Caco-2 (cell line): ENCODE measurements around the gene VPS51. TPM values are rescaled to one million over a fixed set of nuclear protein-coding genes. Genes with fewer than 3 reads are reported as not detected.

ENCODE experiments used
- BruUV-seq: library from RNA; stranded (reverse); fragments of 400-500 nt; replicated peaks from 2 replicates; lab custom pipeline; 2021; lab: Mats Ljungman, UMichigan
- CTCF ChIA-PET: fragments of 300-600 bp; sonication (Branson Sonifier 250); formaldehyde crosslinking; loops from one replicate; lab custom pipeline; 2022; ENCODE audit warnings: antibody characterized with exemption; lab: Charles Lee
- POLR2A ChIA-PET: fragments of 300-600 bp; sonication (Branson Sonifier 250); formaldehyde crosslinking; loops from one replicate; lab custom pipeline; 2022; ENCODE audit warnings: antibody characterized with exemption; lab: Charles Lee
- DNase-seq, 2 experiments: peaks; one replicate each; pipeline versions ENCODE4 v3.0.0 to v3.0.0-alpha.2; 2020 to 2022
- H3K27me3 ChIP-seq: replicated peaks from 2 replicates; pipeline ENCODE4 v1.6.0; 2011; ENCODE audit warnings: low read length; ENCODE audit not compliant: control insufficient read depth, insufficient read depth
- H3K36me3 ChIP-seq: 2 replicates; pipeline ENCODE4 v1.5.1; 2011; ENCODE audit warnings: low read length; ENCODE audit not compliant: control insufficient read depth, insufficient read depth
- H3K4me1 ChIP-seq: fragments of 250-450 bp; sonication (Bioruptor Pico); 2 replicates; pipeline ENCODE4 v1.5.1; 2020; ENCODE audit warnings: mild to moderate bottlenecking
- H3K4me3 ChIP-seq: 2 replicates; pipeline ENCODE4 v1.5.1; 2011; ENCODE audit warnings: low read depth, mild to moderate bottlenecking, control low read depth, low read length
- H3K9me3 ChIP-seq: fragments of 250-450 bp; sonication (Bioruptor Pico); 2 replicates; pipeline ENCODE4 v1.5.1; 2020; ENCODE audit warnings: mild to moderate bottlenecking, moderate library complexity
- H3K27ac Mint-ChIP-seq: one replicate; pipeline ENCODE4 v1.8.0; 2022; ENCODE audit warnings: mixed read lengths; ENCODE audit not compliant: unreplicated experiment
- H3K27me3 Mint-ChIP-seq: one replicate; pipeline ENCODE4 v1.8.0; 2022; ENCODE audit warnings: mixed read lengths; ENCODE audit not compliant: insufficient read depth, unreplicated experiment
- H3K36me3 Mint-ChIP-seq: one replicate; pipeline ENCODE4 v1.8.0; 2022; ENCODE audit warnings: mild to moderate bottlenecking, mixed read lengths; ENCODE audit not compliant: insufficient read depth, unreplicated experiment
- H3K4me1 Mint-ChIP-seq: one replicate; pipeline ENCODE4 v1.8.0; 2022; ENCODE audit warnings: low read depth, mixed read lengths; ENCODE audit not compliant: unreplicated experiment
- H3K4me3 Mint-ChIP-seq: one replicate; pipeline ENCODE4 v1.8.0; 2022; ENCODE audit warnings: mild to moderate bottlenecking, moderate library complexity, mixed read lengths; ENCODE audit not compliant: unreplicated experiment
- H3K9me3 Mint-ChIP-seq: one replicate; pipeline ENCODE4 v1.8.0; 2022; ENCODE audit warnings: mixed read lengths; ENCODE audit not compliant: unreplicated experiment
- CTCF ChIP-seq, 2 experiments: fragments of 200-600 bp in 1 of 2; IDR thresholded peaks; 1 replicate in 1 of 2; 2 replicates in 1 of 2; pipeline versions ENCODE4 v1.5.1 to v1.8.0; 2011 to 2022; ENCODE audit warnings: antibody characterized with exemption in 1 of 2, control low read depth in 1 of 2, inconsistent platforms in 1 of 2, low read depth in 1 of 2, low read length in 1 of 2, mild to moderate bottlenecking in 1 of 2, moderate library complexity in 1 of 2; ENCODE audit not compliant: insufficient read depth in 1 of 2, severe bottlenecking in 1 of 2, unreplicated experiment in 1 of 2
- intact Hi-C: fragments of 100-400 bp; cut with micrococcal nuclease; formaldehyde crosslinking; loops from one replicate; pipeline ENCODE4 v1.10.0; 2022; ENCODE audit not compliant: unreplicated experiment
- total RNA-seq: library from RNA; stranded (reverse); gene quantifications from 2 replicates; pipeline ENCODE4 v1.2.3, GENCODE V29; 2022

Gene VPS51
- total RNA-seq, 1 experiment from 2014 or later = 158 TPM

- Histone ChIP-seq H3K36me3 (peaks cover 7% of the 10 kb centered on the region), H3K4me1 (0 out of 2 replicates have a peak, but pooled peaks cover 5% of the 10 kb centered on the region), H3K27me3 (no peaks in the 10 kb centered on the region), H3K4me3 (peak within 1 kb of the TSS; percentile 99), H3K9me3 (no peaks in the 10 kb centered on the region)
- Mint-ChIP-seq H3K27me3 (no peaks in the 10 kb centered on the region), H3K4me3 (peak within 1 kb of the TSS; percentile 93), H3K9me3 (no peaks in the 10 kb centered on the region), H3K27ac (peak within 1 kb of the TSS; percentile 100), H3K36me3 (peaks cover 48% of the 10 kb centered on the region), H3K4me1 (peaks cover 8% of the 10 kb centered on the region)
- DNase-seq = peak; percentile 91 to 92
- intact Hi-C loops = no loop called here
- ChIA-PET POLR2A (interaction anchor here (0.5 to 2.7 kb wide), 15 partner anchors 12 to 949 kb away, joined by 3 to 48 read pairs (median 4); partner anchors contain the start of genes CAPN1, FAU, MRPL49 and POLA2), CTCF (interaction anchor here (0.8 to 2.5 kb wide), 11 partner anchors 12 to 212 kb away, joined by 3 to 22 read pairs (median 5); partner anchors contain the start of genes ARL2, CAPN1, FAU and MRPL49)
- TF ChIP-seq CTCF (IDR thresholded peaks at IDR 0.05; ENCODE audit: insufficient read depth in 1 of 2, low read depth in 1 of 2, low read length in 1 of 2, severe bottlenecking in 1 of 2, unreplicated experiment in 1 of 2) = no peak
- BruUV-seq = no TSS peak
Observed at GRCh38 chr11:65134240-65134951, 38.4 kb downstream of the VPS51 start, which contains the start of gene SYVN1. Gene SYVN1 (minus strand): TSS chr11:65134519. CDS start chr11:65133601, 918 bp downstream.

GRCh38 chr11:65134952-65135632, 39.1 kb downstream of the VPS51 start:
- peaks cover 8% of the 10 kb centered on the region for H3K4me1 Mint-ChIP-seq
- no peaks in the 10 kb centered on the region for H3K9me3 ChIP-seq
- TSS peak; percentile 75 for BruUV-seq

More at GRCh38 chr11:65134952-65135632, 39.1 kb downstream of the VPS51 start:
- H3K4me1 ChIP-seq = 0 out of 2 replicates have a peak, but pooled peaks cover 5% of the 10 kb centered on the region
- Mint-ChIP-seq H3K27ac (peak overlapping the region; percentile 100), H3K4me3 (peak overlapping the region; percentile 93), H3K9me3 (no peaks in the 10 kb centered on the region), H3K27me3 (no peaks in the 10 kb centered on the region), H3K36me3 (peaks cover 42% of the 10 kb centered on the region)
- H3K4me3 ChIP-seq = peak overlapping the region; percentile 99
- intact Hi-C loops = loop anchor here (1.0 kb wide), 1 partner anchor 46 kb away; the partner anchor contains the start of gene CAPN1
- DNase-seq = peak; percentile 94 to 96
- CTCF ChIA-PET = interaction anchor here (0.8 to 2.5 kb wide), 12 partner anchors 12 to 213 kb away, joined by 3 to 22 read pairs (median 5); partner anchors contain the start of genes ARL2, CAPN1, FAU and MRPL49
- H3K27me3 ChIP-seq = no peaks in the 10 kb centered on the region
- TF ChIP-seq CTCF (IDR thresholded peaks at IDR 0.05; ENCODE audit: insufficient read depth in 1 of 2, low read depth in 1 of 2, low read length in 1 of 2, severe bottlenecking in 1 of 2, unreplicated experiment in 1 of 2) = no peak
- POLR2A ChIA-PET = interaction anchor here (0.5 to 2.7 kb wide), 20 partner anchors 10 to 949 kb away, joined by 3 to 48 read pairs (median 4); partner anchors contain the start of genes CAPN1, FAU, MRPL49 and POLA2
- H3K36me3 ChIP-seq = peaks cover 7% of the 10 kb centered on the region
